ENCODE measurements around the gene CRY2.

CRY2 gene

GRCh38 chr11:45924036-45924915 is 77.0 kb downstream of the CRY2 start:
- H3K27ac Mint-ChIP-seq, result peak overlapping the region; percentile 82
- ATAC-seq (ENCODE audit: low read depth) (no peak), DNase-seq (ENCODE audit: low spot score in 2 of 2) (peak in 1 of 2 donors; percentile 8)
- peak overlapping the region; percentile 79 for H3K4me3 Mint-ChIP-seq
- H3K9me3 Mint-ChIP-seq, result no peaks in the 10 kb centered on the region
- peaks cover 18% of the 10 kb centered on the region for H3K36me3 Mint-ChIP-seq
- H3K27me3 Mint-ChIP-seq, result no peaks in the 10 kb centered on the region
- H3K4me1 Mint-ChIP-seq, result peaks cover 42% of the 10 kb centered on the region

- H3K4me1 Mint-ChIP-seq, result peaks cover 36% of the 10 kb centered on the region
- H3K27ac Mint-ChIP-seq, result peak overlapping the region; percentile 82
- DNase-seq (ENCODE audit: low spot score in 2 of 2), result no peak
These were observed 77.7 kb downstream of the CRY2 start for GRCh38 chr11:45924927-45925326.

GRCh38 chr11:45925550-45925949 is 78.3 kb downstream of the CRY2 start:
- Mint-ChIP-seq H3K4me1 (peaks cover 36% of the 10 kb centered on the region), H3K27ac (no peak overlapping the region), H3K9me3 (no peaks in the 10 kb centered on the region), H3K27me3 (no peaks in the 10 kb centered on the region), H3K36me3 (peaks cover 18% of the 10 kb centered on the region), H3K4me3 (no peak overlapping the region)
- DNase-seq (ENCODE audit: low spot score in 2 of 2), result no peak
- no peak for ATAC-seq (ENCODE audit: low read depth)

More at GRCh38 chr11:45924927-45925326, 77.7 kb downstream of the CRY2 start:
- Mint-ChIP-seq H3K9me3 (no peaks in the 10 kb centered on the region), H3K36me3 (peaks cover 18% of the 10 kb centered on the region), H3K4me3 (peak overlapping the region; percentile 79), H3K27me3 (no peaks in the 10 kb centered on the region)
- no peak for ATAC-seq (ENCODE audit: low read depth)

- ATAC-seq (ENCODE audit: low read depth) (no peak), DNase-seq (ENCODE audit: low spot score in 2 of 2) (no peak)
- no peaks in the 10 kb centered on the region for H3K27me3 Mint-ChIP-seq
- H3K36me3 Mint-ChIP-seq, result peaks cover 18% of the 10 kb centered on the region
- no peak overlapping the region for H3K27ac Mint-ChIP-seq
- no peak overlapping the region for H3K4me3 Mint-ChIP-seq
- no peaks in the 10 kb centered on the region for H3K9me3 Mint-ChIP-seq
- peaks cover 38% of the 10 kb centered on the region for H3K4me1 Mint-ChIP-seq
These were observed 78.7 kb downstream of the CRY2 start for GRCh38 chr11:45926001-45926401.

- ATAC-seq (ENCODE audit: low read depth), result no peak
- no peaks in the 10 kb centered on the region for H3K27me3 Mint-ChIP-seq
- peaks cover 41% of the 10 kb centered on the region for H3K4me1 Mint-ChIP-seq
- peak in 1 of 2 donors; percentile 9 for DNase-seq (ENCODE audit: low spot score in 2 of 2)
- peaks cover 21% of the 10 kb centered on the region for H3K36me3 Mint-ChIP-seq
- peak overlapping the region; percentile 9 for H3K27ac Mint-ChIP-seq
- no peak overlapping the region for H3K4me3 Mint-ChIP-seq
- H3K9me3 Mint-ChIP-seq, result no peaks in the 10 kb centered on the region
These were observed 79.5 kb downstream of the CRY2 start for GRCh38 chr11:45926536-45927331.

DNA sequence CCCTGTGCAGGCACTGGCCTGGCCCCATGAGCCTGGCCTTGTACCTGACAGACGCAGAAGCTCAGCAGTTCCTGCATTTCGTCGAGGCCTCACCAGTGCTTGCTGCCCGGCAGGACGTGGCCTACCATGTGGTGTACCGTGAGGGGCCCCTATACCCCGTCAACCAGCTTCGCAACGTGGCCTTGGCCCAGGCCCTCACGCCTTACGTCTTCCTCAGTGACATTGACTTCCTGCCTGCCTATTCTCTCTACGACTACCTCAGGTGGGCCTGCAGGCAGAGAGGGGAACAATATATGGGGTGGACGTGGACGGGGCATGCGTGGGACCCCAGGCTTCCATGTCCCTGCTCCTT is 80.0 kb downstream of the CRY2 start:
- no peak for ATAC-seq (ENCODE audit: low read depth)
- Mint-ChIP-seq H3K9me3 (no peaks in the 10 kb centered on the region), H3K27me3 (no peaks in the 10 kb centered on the region), H3K4me3 (no peak overlapping the region), H3K36me3 (peaks cover 21% of the 10 kb centered on the region), H3K4me1 (peaks cover 47% of the 10 kb centered on the region), H3K27ac (peak overlapping the region; percentile 9)
- DNase-seq (ENCODE audit: low spot score in 2 of 2), result no peak

DNA sequence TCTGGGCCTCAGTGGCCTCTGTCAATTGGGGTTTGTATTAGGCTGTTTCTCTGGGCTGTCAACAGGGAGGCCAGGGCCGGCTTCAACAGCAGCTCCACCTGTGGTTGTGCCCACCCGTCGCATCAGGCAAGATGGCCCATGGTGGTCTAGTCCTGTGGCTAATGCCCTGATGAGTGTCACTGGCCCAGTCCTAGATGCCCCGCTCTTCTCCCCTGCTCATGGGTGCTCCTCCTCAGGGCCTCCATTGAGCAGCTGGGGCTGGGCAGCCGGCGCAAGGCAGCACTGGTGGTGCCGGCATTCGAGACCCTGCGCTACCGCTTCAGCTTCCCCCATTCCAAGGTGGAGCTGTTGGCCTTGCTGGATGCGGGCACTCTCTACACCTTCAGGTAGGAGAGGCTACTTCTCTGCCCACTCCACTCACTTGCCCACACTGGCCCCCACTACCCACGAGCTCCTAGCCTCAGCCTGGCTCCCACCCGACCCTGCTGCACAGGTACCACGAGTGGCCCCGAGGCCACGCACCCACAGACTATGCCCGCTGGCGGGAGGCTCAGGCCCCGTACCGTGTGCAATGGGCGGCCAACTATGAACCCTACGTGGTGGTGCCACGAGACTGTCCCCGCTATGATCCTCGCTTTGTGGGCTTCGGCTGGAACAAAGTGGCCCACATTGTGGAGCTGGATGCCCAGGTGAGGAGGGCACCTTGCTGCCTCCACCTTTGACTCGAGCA is 80.6 kb downstream of the CRY2 start:
- H3K4me1 Mint-ChIP-seq, result peaks cover 50% of the 10 kb centered on the region
- no peaks in the 10 kb centered on the region for H3K27me3 Mint-ChIP-seq
- ATAC-seq (ENCODE audit: low read depth) (no peak), DNase-seq (ENCODE audit: low spot score in 2 of 2) (no peak)
- H3K27ac Mint-ChIP-seq, result peak overlapping the region; percentile 9
- peaks cover 21% of the 10 kb centered on the region for H3K36me3 Mint-ChIP-seq
- no peaks in the 10 kb centered on the region for H3K9me3 Mint-ChIP-seq
- no peak overlapping the region for H3K4me3 Mint-ChIP-seq

- ATAC-seq (ENCODE audit: low read depth) (no peak), DNase-seq (ENCODE audit: low spot score in 2 of 2) (no peak)
- H3K4me1 Mint-ChIP-seq, result peaks cover 55% of the 10 kb centered on the region
- peak overlapping the region; percentile 95 for H3K27ac Mint-ChIP-seq
- H3K36me3 Mint-ChIP-seq, result peaks cover 19% of the 10 kb centered on the region
- H3K9me3 Mint-ChIP-seq, result no peaks in the 10 kb centered on the region
- peak overlapping the region; percentile 28 for H3K4me3 Mint-ChIP-seq
- H3K27me3 Mint-ChIP-seq, result no peaks in the 10 kb centered on the region
These were observed 81.4 kb downstream of the CRY2 start for GRCh38 chr11:45928535-45929215.

GRCh38 chr11:45929486-45930030 is 82.3 kb downstream of the CRY2 start:
- Mint-ChIP-seq H3K9me3 (no peaks in the 10 kb centered on the region), H3K27me3 (no peaks in the 10 kb centered on the region), H3K27ac (peak overlapping the region; percentile 95), H3K4me3 (peak overlapping the region; percentile 86), H3K36me3 (peaks cover 15% of the 10 kb centered on the region), H3K4me1 (peaks cover 54% of the 10 kb centered on the region)
- ATAC-seq (ENCODE audit: low read depth) (no peak), DNase-seq (ENCODE audit: low spot score in 2 of 2) (no peak)

- DNase-seq (ENCODE audit: low spot score in 2 of 2), result peak; percentile 80 to 84
- Mint-ChIP-seq H3K4me1 (peaks cover 54% of the 10 kb centered on the region), H3K9me3 (no peaks in the 10 kb centered on the region), H3K4me3 (peak overlapping the region; percentile 86), H3K27me3 (no peaks in the 10 kb centered on the region), H3K36me3 (peaks cover 12% of the 10 kb centered on the region), H3K27ac (peak overlapping the region; percentile 95)
- ATAC-seq (ENCODE audit: low read depth), result peak; percentile 88
These were observed 82.9 kb downstream of the CRY2 start for GRCh38 chr11:45930031-45930794.

DNA sequence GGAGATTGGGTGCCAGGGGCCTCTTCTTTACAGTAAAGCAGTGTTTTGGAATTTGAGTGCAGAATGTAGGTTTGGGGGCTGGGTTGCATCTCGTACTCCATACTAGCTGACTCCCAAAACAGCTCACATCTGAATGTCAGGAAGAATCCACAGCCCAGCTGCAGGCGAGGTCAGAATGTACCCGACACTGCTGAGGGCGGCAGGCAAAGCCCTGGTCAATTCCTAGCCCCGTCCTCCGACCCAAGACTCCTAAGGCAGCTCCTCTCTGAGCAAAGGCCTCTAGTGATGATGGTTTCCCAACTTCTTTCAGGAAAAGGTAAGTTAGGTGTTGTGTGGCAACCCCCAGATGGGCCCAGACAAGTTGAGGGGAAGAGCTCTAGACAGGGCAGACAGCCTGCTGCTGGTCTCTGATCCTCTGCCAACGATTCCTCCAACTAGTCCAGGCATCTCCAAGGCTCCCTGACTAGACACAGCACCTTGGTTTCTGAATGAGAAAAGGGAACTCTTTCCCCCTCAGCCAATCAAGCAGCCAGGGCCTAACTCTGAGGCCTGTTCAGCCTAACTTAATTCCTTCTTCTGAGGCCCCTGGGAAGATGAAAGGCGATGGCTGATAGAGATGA is 83.8 kb downstream of the CRY2 start:
- peak overlapping the region; percentile 86 for H3K4me3 Mint-ChIP-seq
- H3K9me3 Mint-ChIP-seq, result no peaks in the 10 kb centered on the region
- no peak for DNase-seq (ENCODE audit: low spot score in 2 of 2)

GRCh38 chr11:45931739-45932138 is 84.5 kb downstream of the CRY2 start:
- Mint-ChIP-seq H3K4me1 (peaks cover 64% of the 10 kb centered on the region), H3K27me3 (no peaks in the 10 kb centered on the region), H3K9me3 (no peaks in the 10 kb centered on the region), H3K36me3 (peaks cover 12% of the 10 kb centered on the region), H3K4me3 (peak overlapping the region; percentile 86), H3K27ac (peak overlapping the region; percentile 95)
- ATAC-seq (ENCODE audit: low read depth) (no peak), DNase-seq (ENCODE audit: low spot score in 2 of 2) (no peak)

More for the DNA sequence above, 83.8 kb downstream of the CRY2 start:
- H3K4me1 Mint-ChIP-seq, result peaks cover 60% of the 10 kb centered on the region
- peak overlapping the region; percentile 95 for H3K27ac Mint-ChIP-seq
- H3K27me3 Mint-ChIP-seq, result no peaks in the 10 kb centered on the region
- ATAC-seq (ENCODE audit: low read depth), result no peak
- peaks cover 12% of the 10 kb centered on the region for H3K36me3 Mint-ChIP-seq
